Osteoblast (primary cell): ENCODE results near the gene VPS13D. TPM values are rescaled to one million over a fixed set of nuclear protein-coding genes. Genes with fewer than 3 reads are reported as not detected.

Experiments used
- DNase-seq: peaks from one replicate; pipeline ENCODE4 v3.0.0; 2011; ENCODE audit warnings: low spot score, mixed read lengths; ENCODE audit not compliant: insufficient read length; ENCODE audit errors: missing footprints
- H2AFZ ChIP-seq: 2 replicates; pipeline ENCODE4 v1.6.0; 2011; ENCODE audit warnings: mild to moderate bottlenecking, low read length
- H3K27ac ChIP-seq: 2 replicates; pipeline ENCODE4 v1.5.1; 2011; ENCODE audit warnings: mild to moderate bottlenecking, low read depth, low read length, moderate library complexity
- H3K27me3 ChIP-seq: 2 replicates; pipeline ENCODE4 v1.6.0; 2012; ENCODE audit warnings: mild to moderate bottlenecking, control low read depth, inconsistent platforms, low read length, moderate library complexity; ENCODE audit not compliant: insufficient read depth
- H3K36me3 ChIP-seq: 2 replicates; pipeline ENCODE4 v1.5.1; 2011; ENCODE audit warnings: mild to moderate bottlenecking, low read length, control low read depth, moderate library complexity; ENCODE audit not compliant: insufficient read depth
- H3K4me1 ChIP-seq: 2 replicates; pipeline ENCODE4 v1.5.1; 2011; ENCODE audit warnings: mild to moderate bottlenecking, low read length, control low read depth, moderate library complexity; ENCODE audit not compliant: insufficient read depth
- H3K4me2 ChIP-seq: 2 replicates; pipeline ENCODE4 v1.6.0; 2011; ENCODE audit warnings: mild to moderate bottlenecking, low read length; ENCODE audit not compliant: insufficient read depth
- H3K4me3 ChIP-seq: fragments of 200-600 bp; sonication (generic); 3 replicates; pipeline ENCODE4 v1.5.1; 2012; ENCODE audit warnings: mild to moderate bottlenecking, low read length, inconsistent platforms; ENCODE audit not compliant: insufficient read depth
- H3K79me2 ChIP-seq: 2 replicates; pipeline ENCODE4 v1.6.0; 2012; ENCODE audit warnings: mild to moderate bottlenecking, low read length, control low read depth, inconsistent platforms; ENCODE audit not compliant: insufficient read depth
- H3K9me3 ChIP-seq: 2 replicates; pipeline ENCODE4 v1.5.1; 2011; ENCODE audit warnings: low read depth, low read length, control low read depth
- H4K20me1 ChIP-seq: 2 replicates; pipeline ENCODE4 v1.6.0; 2012; ENCODE audit warnings: mild to moderate bottlenecking, low read length, control low read depth; ENCODE audit not compliant: insufficient read depth
- total RNA-seq: library from RNA; depleted of rRNA; stranded (reverse); fragments of >200 nt; gene quantifications from 2 replicates; pipeline ENCODE4 v1.2.3, GENCODE V29; 2012
- TF ChIP-seq, protein P1 (sequence below): IDR thresholded peaks from 2 replicates; pipeline ENCODE4 v1.5.1; 2011; ENCODE audit warnings: mild to moderate bottlenecking, low read depth, low read length, moderate library complexity; ENCODE audit errors: extremely low read depth

Gene VPS13D
- total RNA-seq, 1 donor, result 48.5 TPM

DNA sequence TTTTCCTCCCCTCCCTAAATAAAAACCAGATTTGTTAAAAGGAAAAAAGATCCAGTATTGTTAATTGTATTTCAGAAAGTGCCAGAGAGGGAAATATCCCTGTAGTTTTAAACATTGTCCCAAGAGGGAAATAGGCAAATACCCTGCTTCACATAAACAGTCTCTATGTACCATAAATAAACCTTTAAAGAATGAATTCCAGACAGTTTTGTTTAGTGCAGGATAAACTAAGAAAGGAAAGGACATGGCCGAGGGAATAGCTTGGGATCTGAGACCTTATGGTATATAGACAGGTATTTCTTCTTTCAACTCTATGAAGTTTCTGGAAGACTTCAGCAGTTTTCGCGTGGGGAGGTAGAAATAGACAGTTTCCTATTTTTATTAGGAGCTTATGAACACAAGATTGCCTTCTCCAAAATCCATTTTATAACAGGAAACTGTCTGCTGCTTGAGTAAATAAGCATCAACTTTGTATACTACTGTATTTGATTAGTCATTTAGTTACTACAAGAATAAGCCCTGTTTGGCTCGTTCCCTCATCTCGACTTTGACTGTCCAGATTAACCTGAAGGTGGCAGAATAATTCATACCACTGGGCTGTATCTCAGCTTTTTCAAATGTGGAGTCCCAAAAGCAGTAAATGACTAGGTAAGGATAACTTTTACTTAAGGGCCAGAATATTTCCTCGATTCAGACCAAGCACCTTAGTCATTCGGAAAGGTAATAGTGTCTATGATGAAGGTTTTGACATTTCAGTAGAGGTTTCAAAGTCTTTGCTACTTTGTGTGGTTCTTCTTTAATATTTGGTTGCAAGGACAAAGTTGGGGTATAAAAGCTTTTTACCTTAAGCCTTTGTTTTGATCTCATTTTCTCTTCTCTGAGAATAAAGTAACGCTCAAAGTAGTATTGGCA lies 177.5 kb downstream of the VPS13D start:
- H4K20me1 ChIP-seq, result no peaks in the 10 kb centered on the region
- peaks cover 33% of the 10 kb centered on the region for H3K4me1 ChIP-seq
- peaks cover 23% of the 10 kb centered on the region for H3K36me3 ChIP-seq
- no peaks in the 10 kb centered on the region for H3K79me2 ChIP-seq
- H3K4me3 ChIP-seq, result no peak overlapping the region
- H3K27ac ChIP-seq, result peak overlapping the region; percentile 68
- no peaks in the 10 kb centered on the region for H3K9me3 ChIP-seq
- no peak overlapping the region for H2AFZ ChIP-seq
- TF ChIP-seq, protein P1, sequence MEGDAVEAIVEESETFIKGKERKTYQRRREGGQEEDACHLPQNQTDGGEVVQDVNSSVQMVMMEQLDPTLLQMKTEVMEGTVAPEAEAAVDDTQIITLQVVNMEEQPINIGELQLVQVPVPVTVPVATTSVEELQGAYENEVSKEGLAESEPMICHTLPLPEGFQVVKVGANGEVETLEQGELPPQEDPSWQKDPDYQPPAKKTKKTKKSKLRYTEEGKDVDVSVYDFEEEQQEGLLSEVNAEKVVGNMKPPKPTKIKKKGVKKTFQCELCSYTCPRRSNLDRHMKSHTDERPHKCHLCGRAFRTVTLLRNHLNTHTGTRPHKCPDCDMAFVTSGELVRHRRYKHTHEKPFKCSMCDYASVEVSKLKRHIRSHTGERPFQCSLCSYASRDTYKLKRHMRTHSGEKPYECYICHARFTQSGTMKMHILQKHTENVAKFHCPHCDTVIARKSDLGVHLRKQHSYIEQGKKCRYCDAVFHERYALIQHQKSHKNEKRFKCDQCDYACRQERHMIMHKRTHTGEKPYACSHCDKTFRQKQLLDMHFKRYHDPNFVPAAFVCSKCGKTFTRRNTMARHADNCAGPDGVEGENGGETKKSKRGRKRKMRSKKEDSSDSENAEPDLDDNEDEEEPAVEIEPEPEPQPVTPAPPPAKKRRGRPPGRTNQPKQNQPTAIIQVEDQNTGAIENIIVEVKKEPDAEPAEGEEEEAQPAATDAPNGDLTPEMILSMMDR, result peak; percentile 48
- no peaks in the 10 kb centered on the region for H3K27me3 ChIP-seq
- H3K4me2 ChIP-seq, result peak overlapping the region; percentile 11
- DNase-seq, result peak; percentile 73

DNA sequence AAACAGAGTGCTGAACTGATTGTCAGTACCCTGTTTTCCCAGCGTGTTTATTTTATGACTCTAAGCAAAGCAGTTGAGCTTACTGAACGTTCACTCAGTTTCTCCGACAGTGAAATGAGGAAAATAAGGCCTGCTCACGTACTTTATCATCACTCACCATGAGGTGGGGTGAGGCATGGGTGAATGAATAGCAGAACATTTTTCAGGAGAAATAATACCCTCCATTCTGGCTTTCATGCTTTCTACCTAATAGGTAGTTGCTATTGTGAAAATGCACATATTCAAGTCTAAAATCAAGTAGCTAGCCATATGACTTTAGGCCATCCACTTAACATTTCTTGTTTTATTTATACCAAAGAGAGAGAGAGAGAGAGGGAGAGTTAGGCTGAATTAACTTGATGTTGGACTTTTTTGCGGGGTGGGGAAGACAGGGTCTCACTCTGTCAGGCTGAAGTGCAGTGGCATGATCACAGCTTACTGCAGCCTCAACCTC lies 178.2 kb downstream of the VPS13D start:
- H3K36me3 ChIP-seq, result peaks cover 23% of the 10 kb centered on the region
- TF ChIP-seq, protein P1, result no peak
- no peak for DNase-seq
- peak overlapping the region; percentile 68 for H3K27ac ChIP-seq
- H4K20me1 ChIP-seq, result no peaks in the 10 kb centered on the region
- no peaks in the 10 kb centered on the region for H3K9me3 ChIP-seq
- peaks cover 33% of the 10 kb centered on the region for H3K4me1 ChIP-seq
- H3K4me3 ChIP-seq, result no peak overlapping the region
- H3K27me3 ChIP-seq, result no peaks in the 10 kb centered on the region
- no peaks in the 10 kb centered on the region for H3K79me2 ChIP-seq
- H2AFZ ChIP-seq, result no peak overlapping the region
- H3K4me2 ChIP-seq, result no peak overlapping the region

DNA sequence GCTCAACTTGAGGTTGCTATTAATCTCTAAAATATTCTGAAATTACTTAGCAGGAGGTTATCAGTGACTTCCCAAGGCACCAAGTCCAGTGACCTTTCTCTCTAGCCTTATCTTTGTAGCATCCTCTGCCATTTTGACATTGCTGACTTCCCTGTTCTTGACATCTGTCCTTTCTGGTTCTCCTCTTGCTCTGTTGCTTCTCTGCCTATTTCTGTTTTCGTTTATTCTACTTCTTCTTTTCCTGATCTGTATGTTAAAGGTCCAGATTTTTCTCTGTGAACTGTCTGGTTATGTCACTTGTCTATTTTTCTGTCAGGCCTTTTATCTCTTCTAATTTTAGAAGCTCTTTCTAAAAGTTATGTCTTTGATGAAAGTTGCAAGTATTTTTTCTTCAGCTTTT lies 178.8 kb downstream of the VPS13D start:
- DNase-seq, result no peak
- peaks cover 23% of the 10 kb centered on the region for H3K36me3 ChIP-seq
- H3K4me2 ChIP-seq, result no peak overlapping the region
- H4K20me1 ChIP-seq, result no peaks in the 10 kb centered on the region
- peak overlapping the region; percentile 7 for H3K27ac ChIP-seq
- peaks cover 33% of the 10 kb centered on the region for H3K4me1 ChIP-seq
- H3K4me3 ChIP-seq, result no peak overlapping the region
- H3K27me3 ChIP-seq, result no peaks in the 10 kb centered on the region
- no peaks in the 10 kb centered on the region for H3K79me2 ChIP-seq
- TF ChIP-seq, protein P1, result no peak
- H3K9me3 ChIP-seq, result no peaks in the 10 kb centered on the region
- H2AFZ ChIP-seq, result no peak overlapping the region

DNA sequence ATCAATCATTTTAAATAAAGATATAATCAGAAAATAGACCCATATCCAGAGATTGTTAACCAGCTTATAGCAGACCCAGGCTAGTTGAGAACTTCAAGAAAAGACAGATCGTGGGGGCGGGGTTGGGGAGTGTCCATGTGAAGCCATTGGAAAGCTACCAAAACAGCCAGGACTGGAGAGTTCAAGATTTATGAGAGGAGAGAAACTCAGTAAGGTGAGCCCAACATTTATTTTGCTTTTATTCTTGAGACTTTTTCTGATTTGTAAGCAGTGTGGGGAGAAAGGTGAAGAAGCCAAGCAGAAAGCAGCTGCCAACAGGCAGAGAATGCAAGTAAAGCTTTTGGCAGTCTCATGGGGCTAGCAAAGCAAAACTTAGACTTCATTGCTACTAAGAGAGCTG lies 179.9 kb downstream of the VPS13D start:
- H3K4me1 ChIP-seq, result peaks cover 33% of the 10 kb centered on the region

More for the DNA sequence above, 179.9 kb downstream of the VPS13D start:
- H3K27ac ChIP-seq, result peak overlapping the region; percentile 38
- H3K9me3 ChIP-seq, result no peaks in the 10 kb centered on the region
- TF ChIP-seq, protein P1, result no peak
- no peaks in the 10 kb centered on the region for H4K20me1 ChIP-seq
- no peak for DNase-seq
- peaks cover 13% of the 10 kb centered on the region for H3K36me3 ChIP-seq
- no peak overlapping the region for H3K4me2 ChIP-seq
- H3K79me2 ChIP-seq, result no peaks in the 10 kb centered on the region
- H2AFZ ChIP-seq, result no peak overlapping the region
- no peak overlapping the region for H3K4me3 ChIP-seq
- H3K27me3 ChIP-seq, result no peaks in the 10 kb centered on the region
